HepG2 (cell line): ENCODE data around the gene C19orf18. TPM values are rescaled to one million over a fixed set of nuclear protein-coding genes. Genes with fewer than 3 reads are reported as not detected.
A peak's percentile ranks its signal among the peaks of the same experiment; 100 is the strongest.

Experiments
- ARID3A ChIP-seq: IDR thresholded peaks from 2 replicates; pipeline ENCODE4 v1.6.1; 2012; ENCODE audit warnings: low read depth, low read length, improper control_type of control experiment
- ARNTL ChIP-seq: sonication (generic); formaldehyde crosslinking; IDR thresholded peaks from 2 replicates; pipeline ENCODE4 v1.4.0; 2020; ENCODE audit warnings: mild to moderate bottlenecking, missing genetic modification reagents
- CBX2 ChIP-seq, 2 experiments: fragments of 200-600 bp in 1 of 2; sonication (generic); formaldehyde crosslinking in 1 of 2; IDR thresholded peaks; 2 replicates each; pipeline versions ENCODE4 v1.7.0 to v1.8.1; 2018 to 2022; ENCODE audit warnings: low read depth in 2 of 2, low read length in 1 of 2, mild to moderate bottlenecking in 1 of 2, missing genetic modification reagents in 1 of 2
- KAT7 ChIP-seq: IDR thresholded peaks from 2 replicates; pipeline ENCODE4 v1.6.1; 2018; ENCODE audit warnings: borderline replicate concordance, missing compliant biosample characterization
- RCOR2 ChIP-seq: IDR thresholded peaks from 2 replicates; pipeline ENCODE4 v1.6.1; 2016; ENCODE audit warnings: missing biosample characterization, missing genetic modification reagents
- SATB2 ChIP-seq: sonication (generic); formaldehyde crosslinking; IDR thresholded peaks from 2 replicates; pipeline ENCODE4 v1.5.0; 2020; ENCODE audit warnings: missing genetic modification reagents
- SMAD1 ChIP-seq: sonication (generic); formaldehyde crosslinking; IDR thresholded peaks from 2 replicates; pipeline ENCODE4 v1.4.0; 2020; ENCODE audit warnings: missing genetic modification reagents, low read depth, mild to moderate bottlenecking, borderline replicate concordance
- SOX5 ChIP-seq: IDR thresholded peaks from 2 replicates; pipeline ENCODE4 v1.6.1; 2016; ENCODE audit warnings: borderline replicate concordance
- TAF1 ChIP-seq: sonication (generic); formaldehyde crosslinking; IDR thresholded peaks from 2 replicates; pipeline ENCODE4 v1.4.0; 2020; ENCODE audit warnings: missing genetic modification reagents
- ZNF260 ChIP-seq: sonication (generic); formaldehyde crosslinking; IDR thresholded peaks from 2 replicates; pipeline ENCODE4 v1.4.0; 2020; ENCODE audit warnings: missing genetic modification reagents, low read depth, mild to moderate bottlenecking, borderline replicate concordance
- ZSCAN31 ChIP-seq: sonication (generic); formaldehyde crosslinking; IDR thresholded peaks from 2 replicates; pipeline ENCODE4 v1.5.0; 2020; ENCODE audit warnings: low read depth, mild to moderate bottlenecking, missing genetic modification reagents
- polyA plus RNA-seq, 8 experiments: library from polyadenylated mRNA; depleted of rRNA in 3 of 8; stranded (reverse) in 7 of 8; unstranded in 1 of 8; fragments of >200 nt; fragmentation: Illumina TruSeq in 4 of 8; extraction: Trizol in 4 of 8; gene quantifications; 2 replicates each; pipeline versions ENCODE4 v1.2.1 to v1.2.3, GENCODE V29; 2011 to 2016; ENCODE audit warnings: low read depth in 4 of 8, missing spikeins in 1 of 8, mixed read lengths in 1 of 8; ENCODE audit not compliant: insufficient read depth in 1 of 8
- total RNA-seq, 5 experiments: library from RNA; depleted of rRNA; stranded (reverse); fragments of >200 nt; fragmentation: Illumina TruSeq; extraction: Trizol; gene quantifications; 2 replicates each; pipeline ENCODE4 v1.2.3, GENCODE V29; 2016; ENCODE audit warnings: low read depth in 1 of 5
- TF ChIP-seq, protein P1 (sequence below): sonication (generic); formaldehyde crosslinking; IDR thresholded peaks from 2 replicates; pipeline ENCODE4 v1.5.0; 2020; ENCODE audit warnings: missing genetic modification reagents
- TF ChIP-seq, protein P2 (sequence below): sonication (generic); formaldehyde crosslinking; IDR thresholded peaks from 2 replicates; pipeline ENCODE4 v1.4.0; 2020; ENCODE audit warnings: mild to moderate bottlenecking, missing genetic modification reagents
- TF ChIP-seq, protein P3 (sequence below): sonication (generic); formaldehyde crosslinking; IDR thresholded peaks from 2 replicates; pipeline ENCODE4 v1.4.0; 2020; ENCODE audit warnings: missing genetic modification reagents

Gene C19orf18
- total and polyA plus RNA-seq, 2 of the 13 experiments (the other 11 are each of a cell fraction or from before 2014, with no cell fraction given), result 0.38 to 0.55 TPM

DNA sequence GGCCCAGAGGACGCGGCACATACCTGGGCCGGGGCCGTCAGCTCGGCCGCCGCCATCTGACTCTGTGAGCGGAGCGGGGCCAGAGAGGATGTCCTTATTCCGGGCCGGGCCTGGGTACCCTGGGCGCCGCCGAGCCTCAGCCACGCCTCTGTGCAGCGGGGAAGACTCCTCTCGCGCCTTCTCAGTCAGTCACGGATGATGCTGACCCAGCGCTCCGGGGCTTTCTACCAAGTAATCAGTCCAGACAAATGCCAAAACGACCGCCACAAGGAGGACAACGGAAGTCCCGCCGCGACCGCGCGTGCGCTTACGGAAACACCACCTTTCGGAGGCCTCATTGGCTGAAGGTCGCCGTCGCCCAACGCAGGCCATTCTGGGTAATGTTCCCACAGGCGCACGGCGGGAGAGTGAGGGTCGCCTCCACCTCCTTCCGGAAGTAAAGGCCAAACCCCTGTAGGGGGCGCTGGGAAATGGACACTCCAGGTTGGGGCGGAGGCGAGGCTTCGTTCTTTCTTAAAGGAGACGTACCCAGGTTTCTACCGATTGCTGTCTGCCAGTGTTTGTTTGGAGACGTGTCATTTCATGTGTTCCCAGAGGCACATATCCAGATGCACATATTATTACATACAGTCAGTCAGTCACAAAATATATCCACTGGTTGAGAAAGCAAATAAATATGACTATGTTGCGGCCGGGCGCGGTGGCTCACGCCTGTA, 26.8 kb downstream of the C19orf18 start, which contains the start of gene ZNF256 (continued):
- TF ChIP-seq, protein P1, sequence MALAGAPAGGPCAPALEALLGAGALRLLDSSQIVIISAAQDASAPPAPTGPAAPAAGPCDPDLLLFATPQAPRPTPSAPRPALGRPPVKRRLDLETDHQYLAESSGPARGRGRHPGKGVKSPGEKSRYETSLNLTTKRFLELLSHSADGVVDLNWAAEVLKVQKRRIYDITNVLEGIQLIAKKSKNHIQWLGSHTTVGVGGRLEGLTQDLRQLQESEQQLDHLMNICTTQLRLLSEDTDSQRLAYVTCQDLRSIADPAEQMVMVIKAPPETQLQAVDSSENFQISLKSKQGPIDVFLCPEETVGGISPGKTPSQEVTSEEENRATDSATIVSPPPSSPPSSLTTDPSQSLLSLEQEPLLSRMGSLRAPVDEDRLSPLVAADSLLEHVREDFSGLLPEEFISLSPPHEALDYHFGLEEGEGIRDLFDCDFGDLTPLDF (CRISPR knock-in tag), result peak; percentile 86
- TF ChIP-seq RCOR2 (CRISPR knock-in tag) (0 out of 2 replicates have a peak, but pooled peaks have one; percentile 17), KAT7 (CRISPR knock-in tag) (peak; percentile 64; the same call in 1 of the 2 replicates), ZNF260 (CRISPR knock-in tag) (no peak), ARID3A (no peak), ARNTL (no peak), ZSCAN31 (CRISPR knock-in tag) (peak; percentile 82; the same call in 1 of the 2 replicates), SOX5 (CRISPR knock-in tag) (peak; percentile 31; the same call in 1 of the 2 replicates), SATB2 (CRISPR knock-in tag) (no peak), SMAD1 (CRISPR knock-in tag) (no peak), TAF1 (peak; percentile 46), CBX2 (IDR thresholded peaks at IDR 0.05; ENCODE audit: low read depth, low read length) (no peak), CBX2 (CRISPR knock-in tag; IDR thresholded peaks at IDR 0.05; ENCODE audit: low read depth) (no peak)
- TF ChIP-seq, protein P2, sequence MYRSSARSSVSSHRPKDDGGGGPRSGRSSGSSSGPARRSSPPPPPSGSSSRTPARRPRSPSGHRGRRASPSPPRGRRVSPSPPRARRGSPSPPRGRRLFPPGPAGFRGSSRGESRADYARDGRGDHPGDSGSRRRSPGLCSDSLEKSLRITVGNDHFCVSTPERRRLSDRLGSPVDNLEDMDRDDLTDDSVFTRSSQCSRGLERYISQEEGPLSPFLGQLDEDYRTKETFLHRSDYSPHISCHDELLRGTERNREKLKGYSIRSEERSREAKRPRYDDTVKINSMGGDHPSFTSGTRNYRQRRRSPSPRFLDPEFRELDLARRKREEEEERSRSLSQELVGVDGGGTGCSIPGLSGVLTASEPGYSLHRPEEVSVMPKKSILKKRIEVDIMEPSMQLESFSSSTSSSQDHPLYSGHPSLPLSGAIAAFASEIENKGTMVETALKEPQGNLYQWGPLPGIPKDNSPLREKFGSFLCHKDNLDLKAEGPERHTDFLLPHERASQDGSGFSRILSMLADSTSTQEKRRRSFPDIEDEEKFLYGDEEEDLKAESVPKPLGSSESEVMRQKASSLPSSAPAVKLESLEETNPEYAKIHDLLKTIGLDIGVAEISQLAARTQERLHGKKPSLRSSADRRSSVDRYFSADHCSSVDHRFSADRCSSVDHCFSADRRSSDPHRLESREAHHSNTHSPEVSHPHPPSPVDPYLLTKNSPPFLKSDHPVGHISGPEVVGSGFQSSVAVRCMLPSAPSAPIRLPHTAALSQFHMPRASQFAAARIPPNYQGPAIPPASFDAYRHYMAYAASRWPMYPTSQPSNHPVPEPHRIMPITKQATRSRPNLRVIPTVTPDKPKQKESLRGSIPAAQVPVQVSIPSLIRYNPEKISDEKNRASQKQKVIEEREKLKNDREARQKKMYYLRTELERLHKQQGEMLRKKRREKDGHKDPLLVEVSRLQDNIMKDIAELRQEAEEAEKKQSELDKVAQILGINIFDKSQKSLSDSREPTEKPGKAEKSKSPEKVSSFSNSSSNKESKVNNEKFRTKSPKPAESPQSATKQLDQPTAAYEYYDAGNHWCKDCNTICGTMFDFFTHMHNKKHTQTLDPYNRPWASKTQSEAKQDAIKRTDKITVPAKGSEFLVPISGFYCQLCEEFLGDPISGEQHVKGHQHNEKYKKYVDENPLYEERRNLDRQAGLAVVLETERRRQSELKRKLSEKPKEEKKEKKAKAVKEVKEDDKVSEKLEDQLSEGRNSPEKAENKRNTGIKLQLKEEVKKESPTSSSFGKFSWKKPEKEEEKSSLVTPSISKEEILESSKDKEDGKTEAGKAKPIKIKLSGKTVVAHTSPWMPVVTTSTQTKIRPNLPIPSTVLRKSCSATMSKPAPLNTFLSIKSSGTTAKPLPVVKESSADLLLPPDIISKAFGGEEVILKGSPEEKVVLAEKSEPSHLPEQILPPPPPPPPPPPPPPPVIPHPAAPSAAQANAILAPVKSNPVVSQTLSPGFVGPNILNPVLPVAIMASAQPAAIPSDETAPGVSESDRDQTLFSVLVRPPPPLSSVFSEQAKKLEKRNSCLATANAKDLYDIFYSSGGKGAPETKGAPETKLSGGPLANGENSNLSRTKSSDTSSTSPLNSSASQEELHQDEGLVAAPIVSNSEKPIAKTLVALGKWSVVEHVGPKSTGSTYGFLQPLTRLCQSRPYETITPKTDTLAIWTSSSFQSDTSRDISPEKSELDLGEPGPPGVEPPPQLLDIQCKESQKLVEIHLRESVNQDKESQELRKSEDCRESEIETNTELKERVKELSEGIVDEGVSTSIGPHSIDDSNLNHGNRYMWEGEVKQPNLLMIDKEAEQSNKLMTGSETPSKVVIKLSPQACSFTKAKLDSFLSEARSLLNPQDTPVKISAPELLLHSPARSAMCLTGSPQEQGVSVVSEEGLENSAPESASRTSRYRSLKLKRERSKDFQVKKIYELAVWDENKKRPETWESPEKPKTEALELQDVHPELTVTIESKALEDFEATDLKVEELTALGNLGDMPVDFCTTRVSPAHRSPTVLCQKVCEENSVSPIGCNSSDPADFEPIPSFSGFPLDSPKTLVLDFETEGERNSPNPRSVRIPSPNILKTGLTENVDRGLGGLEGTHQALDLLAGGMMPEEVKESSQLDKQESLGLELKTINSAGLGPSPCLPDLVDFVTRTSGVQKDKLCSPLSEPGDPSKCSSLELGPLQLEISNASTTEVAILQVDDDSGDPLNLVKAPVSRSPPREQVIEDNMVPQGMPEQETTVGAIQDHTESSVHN (CRISPR knock-in tag), result peak; percentile 73; the same call in 1 of the 2 replicates
- TF ChIP-seq, protein P3, sequence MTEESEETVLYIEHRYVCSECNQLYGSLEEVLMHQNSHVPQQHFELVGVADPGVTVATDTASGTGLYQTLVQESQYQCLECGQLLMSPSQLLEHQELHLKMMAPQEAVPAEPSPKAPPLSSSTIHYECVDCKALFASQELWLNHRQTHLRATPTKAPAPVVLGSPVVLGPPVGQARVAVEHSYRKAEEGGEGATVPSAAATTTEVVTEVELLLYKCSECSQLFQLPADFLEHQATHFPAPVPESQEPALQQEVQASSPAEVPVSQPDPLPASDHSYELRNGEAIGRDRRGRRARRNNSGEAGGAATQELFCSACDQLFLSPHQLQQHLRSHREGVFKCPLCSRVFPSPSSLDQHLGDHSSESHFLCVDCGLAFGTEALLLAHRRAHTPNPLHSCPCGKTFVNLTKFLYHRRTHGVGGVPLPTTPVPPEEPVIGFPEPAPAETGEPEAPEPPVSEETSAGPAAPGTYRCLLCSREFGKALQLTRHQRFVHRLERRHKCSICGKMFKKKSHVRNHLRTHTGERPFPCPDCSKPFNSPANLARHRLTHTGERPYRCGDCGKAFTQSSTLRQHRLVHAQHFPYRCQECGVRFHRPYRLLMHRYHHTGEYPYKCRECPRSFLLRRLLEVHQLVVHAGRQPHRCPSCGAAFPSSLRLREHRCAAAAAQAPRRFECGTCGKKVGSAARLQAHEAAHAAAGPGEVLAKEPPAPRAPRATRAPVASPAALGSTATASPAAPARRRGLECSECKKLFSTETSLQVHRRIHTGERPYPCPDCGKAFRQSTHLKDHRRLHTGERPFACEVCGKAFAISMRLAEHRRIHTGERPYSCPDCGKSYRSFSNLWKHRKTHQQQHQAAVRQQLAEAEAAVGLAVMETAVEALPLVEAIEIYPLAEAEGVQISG (CRISPR knock-in tag), result peak; percentile 89
